ENCODE results near the gene PRSS22.

The PRSS22 gene

GRCh38 chr16:2848933-2849725 is 8.8 kb downstream of the PRSS22 start:
- DNase-seq = no peak

DNA sequence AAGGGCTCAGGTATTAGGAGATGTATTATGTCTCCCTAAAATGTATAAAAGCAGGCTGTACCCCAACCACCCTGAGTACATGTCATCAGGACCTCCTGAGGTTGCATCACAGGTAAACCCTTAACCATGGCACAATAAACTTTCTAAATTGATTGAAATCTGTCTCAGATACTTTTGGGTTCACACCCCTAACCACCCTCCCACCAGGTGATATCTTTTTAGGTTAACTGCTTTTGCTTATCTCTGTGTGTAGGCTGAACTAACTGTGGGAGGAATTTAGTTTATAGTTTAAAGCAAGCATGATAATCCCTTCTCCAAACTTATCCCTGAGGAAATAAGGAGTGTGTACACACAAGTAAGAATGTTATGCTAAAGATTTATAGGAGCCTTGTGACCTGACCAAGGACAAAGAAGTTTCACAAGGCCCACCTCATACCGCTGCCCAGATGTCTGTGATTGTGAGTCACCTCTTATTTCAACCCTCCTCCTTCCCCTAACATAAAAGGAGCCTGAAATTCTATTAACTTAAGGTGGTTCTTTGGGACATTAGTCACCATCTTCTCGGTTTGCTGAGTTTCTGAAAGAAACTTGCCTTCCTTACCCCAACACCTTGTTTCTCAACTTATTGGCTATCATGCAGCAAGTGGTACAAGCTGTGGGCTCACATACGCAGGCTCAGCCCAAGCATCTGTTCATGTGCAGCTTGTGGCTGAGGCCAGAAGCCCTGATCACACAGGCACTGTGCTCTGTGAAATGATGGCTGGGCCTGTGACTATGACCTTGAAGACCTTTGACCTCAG is 11.3 kb downstream of the PRSS22 start:
- DNase-seq = no peak

DNA sequence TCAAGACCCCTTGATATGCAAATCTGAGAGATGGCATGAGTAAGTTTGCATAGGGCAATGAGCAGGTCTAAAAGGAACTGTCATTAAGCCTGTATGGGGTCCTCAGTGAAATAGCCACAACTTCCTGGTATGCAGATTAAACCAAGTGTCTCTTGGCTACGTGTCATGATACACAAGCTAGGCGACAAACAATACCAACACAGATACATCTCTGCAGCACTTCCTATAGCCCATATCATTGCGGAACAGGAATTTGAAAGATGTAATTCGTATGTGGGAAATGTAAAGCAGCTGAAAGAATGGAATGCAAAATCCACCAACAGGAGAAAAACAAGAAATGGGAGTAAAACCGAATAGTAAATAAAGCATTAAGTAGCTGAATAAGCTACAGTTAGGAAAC is 12.9 kb downstream of the PRSS22 start:
- DNase-seq = no peak

- no peak for DNase-seq
Measured at GRCh38 chr16:2843526-2843925, 14.4 kb downstream of the PRSS22 start.

DNA sequence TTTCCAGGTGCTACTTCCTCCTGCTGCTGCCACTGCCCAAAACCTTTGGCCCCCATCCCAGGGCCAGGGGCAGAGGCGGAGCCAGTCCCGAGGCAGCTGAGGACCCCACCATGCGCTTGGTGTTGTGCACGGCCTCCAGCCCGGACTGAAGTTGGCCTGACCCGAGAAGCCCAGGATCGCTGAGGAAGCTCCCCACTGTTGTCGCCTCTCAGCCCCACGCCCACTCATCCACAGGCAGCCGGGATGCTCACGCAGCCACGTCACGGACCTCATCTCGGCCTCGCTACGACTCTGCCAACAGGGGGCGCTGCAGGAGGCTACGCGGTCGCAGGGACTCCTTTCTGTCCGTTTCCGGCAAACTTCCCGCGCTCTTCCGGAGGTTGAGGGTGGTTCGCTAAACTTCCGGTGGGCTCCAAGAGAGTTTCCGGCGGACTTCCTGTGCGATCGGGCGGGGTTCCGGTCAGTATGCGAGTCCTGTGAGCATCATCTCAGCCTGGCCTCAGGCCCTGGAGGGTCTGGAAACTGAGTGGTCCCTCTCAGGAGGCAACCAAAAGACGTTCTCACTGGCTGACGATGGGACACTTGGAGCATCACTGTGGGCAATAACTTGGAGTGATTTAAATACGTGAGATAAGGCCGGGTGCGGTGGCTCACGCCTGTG is 15.5 kb downstream of the PRSS22 start:
- DNase-seq = peak; percentile 34

GRCh38 chr16:2841606-2842339 is 16.2 kb downstream of the PRSS22 start:
- DNase-seq = no peak

DNA sequence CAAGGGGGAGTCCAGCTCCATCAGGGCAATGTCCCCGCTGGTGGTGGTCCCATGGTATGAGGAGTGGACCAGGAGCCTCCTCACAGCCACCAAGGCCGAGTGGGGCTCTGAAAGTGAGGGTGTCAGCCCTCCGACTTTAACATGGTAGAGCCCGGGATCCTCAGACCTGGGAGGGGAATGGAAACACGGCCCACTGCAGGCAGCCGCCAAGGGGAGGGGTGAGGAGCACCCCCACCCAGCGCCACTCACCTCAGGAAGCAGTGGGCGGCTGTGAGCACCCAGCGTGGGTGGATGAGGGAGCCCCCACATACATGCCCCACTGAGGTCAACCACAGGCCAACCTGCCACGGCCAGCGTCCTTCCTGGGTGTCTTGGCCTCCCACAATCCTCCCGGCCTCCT is 17.1 kb downstream of the PRSS22 start:
- DNase-seq = no peak

- no peak for DNase-seq
Measured at GRCh38 chr16:2839650-2840450, 18.1 kb downstream of the PRSS22 start.

DNA sequence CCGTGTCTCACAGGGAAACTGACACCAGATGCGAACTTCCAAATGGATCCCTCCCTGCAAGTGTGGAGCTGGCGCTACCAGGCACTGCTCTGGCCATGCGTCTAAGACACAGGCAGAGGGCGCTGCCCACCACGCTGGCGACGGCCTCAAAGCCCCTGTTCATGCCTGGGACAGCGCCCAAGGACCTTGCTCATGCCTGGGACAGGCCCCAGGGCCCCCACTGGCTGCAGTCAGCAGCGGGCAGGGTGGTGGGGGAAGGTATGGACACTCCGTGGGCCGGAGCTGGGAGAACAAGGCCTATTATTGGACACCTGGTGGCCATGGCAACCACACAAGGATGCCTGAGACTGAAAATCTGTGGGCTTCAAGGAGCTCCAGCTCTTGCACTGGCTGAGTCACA is 19.0 kb downstream of the PRSS22 start:
- peak; percentile 81 for DNase-seq

DNA sequence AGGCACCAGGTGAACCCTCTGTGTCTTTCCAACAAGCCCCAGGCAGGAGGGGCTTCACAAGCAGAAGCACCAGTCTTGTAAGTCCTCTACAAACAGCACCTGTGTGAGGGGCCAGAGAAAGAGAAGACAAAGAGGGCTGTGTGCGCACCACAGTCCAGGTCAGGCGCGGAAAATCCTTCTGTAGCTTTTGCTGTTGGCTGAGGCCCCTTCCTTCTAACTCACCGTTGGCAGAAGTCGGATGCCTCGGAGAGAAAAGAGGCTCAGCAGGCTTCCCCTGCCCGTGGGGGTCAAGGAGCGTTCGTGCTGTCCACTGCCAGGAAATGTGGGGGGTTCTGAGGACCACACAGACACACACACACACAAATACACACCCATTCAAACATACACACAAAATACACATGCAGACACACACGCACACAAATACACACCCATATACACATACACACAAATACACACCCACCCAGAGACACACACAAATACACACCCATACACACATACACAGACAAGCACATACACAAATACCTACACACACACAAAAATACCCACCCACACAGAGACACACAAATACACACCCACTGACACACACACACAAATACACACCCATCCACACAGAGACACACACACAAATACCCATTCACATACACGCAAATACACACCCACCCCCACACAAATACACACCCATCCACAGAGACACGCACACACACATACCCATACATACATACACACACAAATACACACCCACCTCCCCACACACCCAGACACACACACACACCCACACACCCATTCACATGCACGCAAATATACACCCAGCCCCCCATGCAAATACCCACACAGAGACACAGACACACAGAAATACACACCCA is 21.1 kb downstream of the PRSS22 start:
- DNase-seq = no peak

- DNase-seq = no peak
Measured at GRCh38 chr16:2835638-2836493, 22.1 kb downstream of the PRSS22 start.

GRCh38 chr16:2834968-2835367 is 23.0 kb downstream of the PRSS22 start:
- no peak for DNase-seq

DNA sequence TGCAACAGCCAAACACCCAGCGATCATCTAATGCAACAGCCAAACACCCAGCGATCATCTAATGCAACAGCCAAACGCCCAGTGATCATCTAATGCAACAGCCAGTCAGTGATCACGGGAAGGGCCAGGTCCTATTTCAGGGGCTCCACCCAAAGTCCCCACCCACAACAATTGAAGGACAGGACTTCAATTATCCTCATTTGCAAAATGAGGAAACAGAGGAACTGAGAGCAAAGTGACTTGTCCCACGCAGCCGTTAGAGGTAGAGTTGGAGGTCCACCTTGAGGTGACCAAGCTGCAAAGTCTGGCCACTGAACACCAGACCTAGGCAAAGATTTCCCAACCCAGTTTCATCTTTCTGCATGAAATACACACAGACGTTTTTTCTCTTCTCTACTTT is 24.2 kb downstream of the PRSS22 start:
- no peak for DNase-seq

DNA sequence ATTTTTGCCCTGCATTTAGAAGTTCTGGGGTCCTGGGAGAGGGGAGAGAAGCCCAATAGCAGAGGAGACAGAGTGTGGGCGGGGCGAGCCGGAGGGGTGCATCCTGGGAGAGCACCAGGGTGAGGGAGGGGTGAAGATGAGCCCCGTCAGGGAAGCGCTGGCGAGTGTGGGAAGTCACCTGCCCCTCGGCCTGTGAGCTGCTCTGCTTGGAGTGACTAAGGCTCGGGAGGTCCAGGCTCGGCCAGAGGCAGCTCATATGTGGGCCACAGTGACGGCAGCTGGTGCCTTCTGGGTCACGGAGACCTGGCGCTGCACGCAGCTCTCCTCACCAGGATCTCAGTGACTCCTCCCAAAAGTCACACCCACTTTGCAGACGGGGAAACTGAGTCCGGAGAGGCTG is 26.8 kb downstream of the PRSS22 start:
- no peak for DNase-seq

DNA sequence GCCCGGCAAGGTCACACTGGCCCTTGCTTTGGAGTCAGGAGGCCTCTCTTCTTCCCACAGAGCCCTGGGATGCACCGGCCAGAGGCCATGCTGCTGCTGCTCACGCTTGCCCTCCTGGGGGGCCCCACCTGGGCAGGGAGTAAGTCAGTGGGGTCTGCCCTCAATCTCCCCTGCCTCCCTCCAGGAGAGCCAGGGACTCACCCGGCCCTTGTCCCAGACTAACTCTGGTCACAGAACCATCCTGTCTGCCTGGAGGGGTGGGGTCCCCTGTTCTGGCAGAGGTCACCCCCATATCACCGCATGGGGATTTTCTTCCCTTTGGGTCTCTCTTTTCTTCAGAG is 27.6 kb downstream of the PRSS22 start:
- no peak for DNase-seq

DNA sequence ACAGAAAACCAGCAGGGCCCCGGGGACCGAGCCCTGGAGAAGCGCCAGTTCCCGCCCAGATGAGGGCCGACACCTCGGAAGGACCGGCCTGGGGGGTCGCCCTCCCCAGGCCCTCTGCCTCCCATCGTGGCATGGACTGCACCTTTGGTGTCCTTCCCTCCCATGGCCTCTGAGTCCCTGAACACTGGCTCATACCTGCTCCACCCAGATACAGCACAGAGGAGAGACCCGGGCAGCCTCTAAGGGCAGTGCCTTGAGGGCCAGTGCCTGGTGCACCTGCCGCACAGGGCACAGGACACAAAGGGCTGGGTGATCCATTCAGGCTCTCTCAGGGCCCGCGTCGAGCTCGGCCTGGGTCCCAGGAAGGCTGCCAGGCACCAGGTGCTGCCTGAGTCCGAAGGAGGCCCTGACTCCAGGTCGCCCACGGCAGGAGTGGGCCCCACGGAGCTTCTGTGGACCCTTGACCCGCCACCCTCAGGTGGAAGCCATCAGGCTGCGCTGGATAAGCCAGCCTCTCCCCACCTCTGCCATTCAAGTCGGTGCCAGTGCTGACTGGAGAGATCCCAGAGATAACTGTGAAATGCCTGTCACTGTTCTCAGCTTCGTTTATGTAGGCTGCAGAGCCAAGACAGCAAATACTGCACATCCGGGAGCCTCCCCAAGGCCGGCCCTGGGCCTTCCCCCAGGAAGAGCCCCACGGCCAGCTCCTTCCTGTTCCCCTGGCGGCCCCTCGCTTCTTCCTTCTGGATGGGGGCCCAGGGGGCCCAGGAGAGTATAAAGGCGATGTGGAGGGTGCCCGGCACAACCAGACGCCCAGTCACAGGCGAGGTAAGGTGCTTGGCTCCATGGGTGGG is 28.2 kb downstream of the PRSS22 start, which contains the start of gene ZG16B:
Gene ZG16B, plus strand, starts transcription at position 803 of the 854 bp plus-strand sequence. CDS start 139 bp downstream, outside the sequence.
- no peak for DNase-seq

- no peak for DNase-seq
Measured at GRCh38 chr16:2828876-2829430, 29.0 kb downstream of the PRSS22 start.

DNA sequence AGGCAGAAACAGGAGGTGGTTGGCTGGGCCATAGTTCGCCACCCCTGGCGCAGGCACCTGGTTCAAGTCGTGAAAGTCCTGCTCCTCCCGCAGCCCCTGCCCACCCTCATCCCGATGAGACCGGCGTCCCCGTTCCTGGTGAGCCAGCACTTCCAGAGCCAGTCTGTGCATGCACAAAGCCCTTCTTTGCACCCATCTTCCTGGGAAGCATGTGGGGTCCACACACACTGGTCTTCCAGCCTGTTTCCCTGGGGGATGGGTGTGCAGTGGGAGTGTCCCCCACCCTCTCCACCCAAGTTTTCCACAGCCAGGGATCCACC is 29.5 kb downstream of the PRSS22 start:
- no peak for DNase-seq

All from midbrain (tissue), 1 donor.